Measurements from ENCODE around the gene IQCK.

DNA sequence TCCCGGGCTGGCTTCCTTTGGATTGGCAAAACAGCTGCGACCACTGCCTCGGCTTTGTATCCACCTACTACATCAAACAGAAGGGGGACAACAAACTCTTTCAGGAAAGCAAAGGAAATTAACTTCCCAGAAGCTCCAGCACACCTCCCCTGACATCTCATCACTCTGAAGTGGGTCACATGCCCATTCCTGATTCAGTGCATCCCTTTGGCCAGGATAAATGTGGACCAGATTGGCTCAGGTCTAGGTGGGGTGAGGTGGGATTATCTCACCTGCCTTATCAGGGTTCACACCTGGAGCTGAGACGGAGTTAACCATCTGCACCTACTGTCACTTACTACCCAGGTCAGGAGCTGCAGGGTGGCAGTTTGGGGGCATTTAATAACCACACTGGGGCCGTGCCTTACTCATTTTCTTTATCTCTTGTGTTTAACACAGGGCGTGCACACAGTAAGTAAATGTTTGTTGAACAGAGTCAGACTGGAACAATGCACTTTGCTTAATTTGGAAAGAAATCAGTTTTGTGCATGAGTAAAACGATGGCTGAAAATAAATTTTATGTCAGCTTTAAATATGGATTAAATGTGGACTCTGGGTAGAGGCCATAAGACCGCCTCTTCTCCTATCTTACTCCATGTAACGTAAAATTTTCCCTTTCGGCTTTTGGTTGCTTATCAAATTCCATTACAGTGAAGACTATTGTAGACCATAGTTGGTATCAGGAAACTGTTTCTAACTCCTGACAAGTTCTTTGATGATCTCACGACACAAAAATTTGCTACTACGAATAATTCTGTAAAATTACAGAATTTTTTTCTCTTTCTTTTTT is 36.0 kb downstream of the IQCK start:
- TF ChIP-seq, protein P1, sequence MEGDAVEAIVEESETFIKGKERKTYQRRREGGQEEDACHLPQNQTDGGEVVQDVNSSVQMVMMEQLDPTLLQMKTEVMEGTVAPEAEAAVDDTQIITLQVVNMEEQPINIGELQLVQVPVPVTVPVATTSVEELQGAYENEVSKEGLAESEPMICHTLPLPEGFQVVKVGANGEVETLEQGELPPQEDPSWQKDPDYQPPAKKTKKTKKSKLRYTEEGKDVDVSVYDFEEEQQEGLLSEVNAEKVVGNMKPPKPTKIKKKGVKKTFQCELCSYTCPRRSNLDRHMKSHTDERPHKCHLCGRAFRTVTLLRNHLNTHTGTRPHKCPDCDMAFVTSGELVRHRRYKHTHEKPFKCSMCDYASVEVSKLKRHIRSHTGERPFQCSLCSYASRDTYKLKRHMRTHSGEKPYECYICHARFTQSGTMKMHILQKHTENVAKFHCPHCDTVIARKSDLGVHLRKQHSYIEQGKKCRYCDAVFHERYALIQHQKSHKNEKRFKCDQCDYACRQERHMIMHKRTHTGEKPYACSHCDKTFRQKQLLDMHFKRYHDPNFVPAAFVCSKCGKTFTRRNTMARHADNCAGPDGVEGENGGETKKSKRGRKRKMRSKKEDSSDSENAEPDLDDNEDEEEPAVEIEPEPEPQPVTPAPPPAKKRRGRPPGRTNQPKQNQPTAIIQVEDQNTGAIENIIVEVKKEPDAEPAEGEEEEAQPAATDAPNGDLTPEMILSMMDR (IDR thresholded peaks at IDR 0.05), result no peak
- TF ChIP-seq EP300 (IDR thresholded peaks at IDR 0.05), result no peak
- no peak for TF ChIP-seq POLR2A (IDR thresholded peaks at IDR 0.05)
- no peak for TF ChIP-seq POLR2AphosphoS5 (IDR thresholded peaks at IDR 0.05)
